ENCODE data around the gene GPC1.

- TF ChIP-seq CTCF (IDR thresholded peaks at IDR 0.05) (no peak), EZH2 (IDR thresholded peaks at IDR 0.05; ENCODE audit: borderline replicate concordance, insufficient read depth, low read depth, low read length, poor library complexity, severe bottlenecking) (no peak)
Observed at GRCh38 chr2:240464514-240465241, 29.2 kb downstream of the GPC1 start.
